Nephron progenitor cell (in vitro differentiated cells): ENCODE data around the gene SNED1.

ENCODE experiments used
- DNase-seq: peaks from one replicate; pipeline ENCODE4 v3.0.0; 2021
- H3K27ac Mint-ChIP-seq: 2 replicates; pipeline ENCODE4 v1.8.0; 2021; ENCODE audit warnings: mild to moderate bottlenecking, moderate library complexity, mixed read lengths
- H3K27me3 Mint-ChIP-seq: 2 replicates; pipeline ENCODE4 v1.8.0; 2021; ENCODE audit warnings: mild to moderate bottlenecking, low read depth, mixed read lengths; ENCODE audit not compliant: poor library complexity
- H3K36me3 Mint-ChIP-seq: 2 replicates; pipeline ENCODE4 v1.8.0; 2021; ENCODE audit warnings: low read depth, mixed read lengths
- H3K4me1 Mint-ChIP-seq: 2 replicates; pipeline ENCODE4 v1.8.0; 2021; ENCODE audit warnings: mixed read lengths
- H3K4me3 Mint-ChIP-seq: 2 replicates; pipeline ENCODE4 v1.8.0; 2021; ENCODE audit warnings: mild to moderate bottlenecking, moderate library complexity, mixed read lengths
- H3K9me3 Mint-ChIP-seq: 2 replicates; pipeline ENCODE4 v1.8.0; 2021; ENCODE audit warnings: mild to moderate bottlenecking, moderate library complexity, mixed read lengths
- CTCF ChIP-seq: fragments of 200-600 bp; sonication (generic); IDR thresholded peaks from 2 replicates; pipeline ENCODE4 v1.5.0; 2021; ENCODE audit warnings: antibody characterized with exemption

The SNED1 gene

GRCh38 chr2:240963868-240964703 lies 34.3 kb upstream of the SNED1 start:
- no peak for TF ChIP-seq CTCF
- Mint-ChIP-seq H3K36me3 (no peaks in the 10 kb centered on the region), H3K27me3 (no peaks in the 10 kb centered on the region), H3K27ac (no peak overlapping the region), H3K4me1 (peaks cover 5% of the 10 kb centered on the region), H3K9me3 (no peaks in the 10 kb centered on the region), H3K4me3 (no peak overlapping the region)
- peak; percentile 3 for DNase-seq

- Mint-ChIP-seq H3K27ac (no peak overlapping the region), H3K27me3 (no peaks in the 10 kb centered on the region), H3K4me1 (no peaks in the 10 kb centered on the region), H3K36me3 (no peaks in the 10 kb centered on the region), H3K4me3 (no peak overlapping the region), H3K9me3 (no peaks in the 10 kb centered on the region)
- DNase-seq = no peak
- no peak for TF ChIP-seq CTCF
These were observed 33.6 kb upstream of the SNED1 start for GRCh38 chr2:240964704-240965295.

- no peak overlapping the region for H3K27ac Mint-ChIP-seq
- peaks cover 4% of the 10 kb centered on the region for H3K9me3 Mint-ChIP-seq
- H3K4me1 Mint-ChIP-seq = peaks cover 5% of the 10 kb centered on the region
- H3K27me3 Mint-ChIP-seq = peaks cover 3% of the 10 kb centered on the region
- no peak overlapping the region for H3K4me3 Mint-ChIP-seq
- no peak for DNase-seq
- no peaks in the 10 kb centered on the region for H3K36me3 Mint-ChIP-seq
- no peak for TF ChIP-seq CTCF
These were observed 33.0 kb upstream of the SNED1 start for GRCh38 chr2:240965296-240965904.

- peaks cover 8% of the 10 kb centered on the region for H3K9me3 Mint-ChIP-seq
- peak; percentile 2 for DNase-seq
These were observed 32.4 kb upstream of the SNED1 start for GRCh38 chr2:240965905-240966456.

GRCh38 chr2:240966457-240966905 lies 31.9 kb upstream of the SNED1 start:
- peak; percentile 1 for DNase-seq
- no peak overlapping the region for H3K27ac Mint-ChIP-seq
- TF ChIP-seq CTCF = no peak
- H3K36me3 Mint-ChIP-seq = no peaks in the 10 kb centered on the region
- H3K9me3 Mint-ChIP-seq = peaks cover 8% of the 10 kb centered on the region
- H3K4me3 Mint-ChIP-seq = no peak overlapping the region
- peaks cover 8% of the 10 kb centered on the region for H3K27me3 Mint-ChIP-seq
- peaks cover 11% of the 10 kb centered on the region for H3K4me1 Mint-ChIP-seq

More at GRCh38 chr2:240965905-240966456, 32.4 kb upstream of the SNED1 start:
- no peak for TF ChIP-seq CTCF
- Mint-ChIP-seq H3K27me3 (peaks cover 4% of the 10 kb centered on the region), H3K4me3 (no peak overlapping the region), H3K4me1 (peaks cover 6% of the 10 kb centered on the region), H3K36me3 (no peaks in the 10 kb centered on the region), H3K27ac (no peak overlapping the region)
